Progenitor cell of endocrine pancreas (in vitro differentiated cells): ENCODE data around the gene ACO1. TPM values are rescaled to one million over a fixed set of nuclear protein-coding genes. Genes with fewer than 3 reads are reported as not detected.

ENCODE experiments used
- DNase-seq: peaks from one replicate; pipeline ENCODE4 v3.0.0; 2021; ENCODE audit warnings: low spot score; ENCODE audit not compliant: unreplicated experiment
- H3K27ac Mint-ChIP-seq: 2 replicates; pipeline ENCODE4 v1.8.0; 2021; ENCODE audit warnings: mild to moderate bottlenecking, moderate library complexity, mixed read lengths
- H3K27me3 Mint-ChIP-seq: 2 replicates; pipeline ENCODE4 v1.8.0; 2021; ENCODE audit warnings: mixed read lengths
- H3K36me3 Mint-ChIP-seq: 2 replicates; pipeline ENCODE4 v1.8.0; 2022; ENCODE audit warnings: mixed read lengths; ENCODE audit not compliant: insufficient read depth
- H3K4me1 Mint-ChIP-seq: 2 replicates; pipeline ENCODE4 v1.8.0; 2021; ENCODE audit warnings: low read depth, mixed read lengths
- H3K4me3 Mint-ChIP-seq: 2 replicates; pipeline ENCODE4 v1.8.0; 2021; ENCODE audit warnings: low read depth, mild to moderate bottlenecking, moderate library complexity, mixed read lengths
- H3K9me3 Mint-ChIP-seq: 2 replicates; pipeline ENCODE4 v1.8.0; 2021; ENCODE audit warnings: low read depth, mixed read lengths
- CTCF ChIP-seq: fragments of 200-600 bp; sonication (generic); IDR thresholded peaks from one replicate; pipeline ENCODE4 v1.5.0; 2021; ENCODE audit warnings: antibody characterized with exemption, mild to moderate bottlenecking; ENCODE audit not compliant: unreplicated experiment
- total RNA-seq: library from RNA; stranded (reverse); gene quantifications from 2 replicates; pipeline ENCODE4 v1.2.1, GENCODE V29; 2021

ACO1 gene
- total RNA-seq, 1 donor from 2014 or later = 21.7 TPM

DNA sequence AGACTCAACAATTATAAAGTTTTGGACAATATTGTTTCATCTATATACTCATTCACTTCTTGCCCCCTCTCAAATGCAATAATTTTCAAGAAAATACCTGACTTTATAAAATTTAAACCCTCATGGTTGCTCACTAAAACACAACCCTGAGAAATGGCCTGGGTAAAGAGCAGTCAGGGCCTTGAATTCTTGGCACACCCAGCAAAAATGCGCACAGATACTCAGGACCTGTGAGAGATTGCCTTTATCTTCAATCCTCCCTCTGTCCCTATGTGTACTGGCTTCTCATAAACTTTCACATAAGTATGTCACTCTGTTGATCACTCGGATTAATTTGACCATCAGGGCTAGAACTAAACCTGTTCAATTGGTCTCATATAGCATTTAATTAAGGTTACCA lies 12.8 kb upstream of the ACO1 start:
- H3K4me3 Mint-ChIP-seq = no peak overlapping the region
- no peak for DNase-seq
- H3K4me1 Mint-ChIP-seq = no peaks in the 10 kb centered on the region

DNA sequence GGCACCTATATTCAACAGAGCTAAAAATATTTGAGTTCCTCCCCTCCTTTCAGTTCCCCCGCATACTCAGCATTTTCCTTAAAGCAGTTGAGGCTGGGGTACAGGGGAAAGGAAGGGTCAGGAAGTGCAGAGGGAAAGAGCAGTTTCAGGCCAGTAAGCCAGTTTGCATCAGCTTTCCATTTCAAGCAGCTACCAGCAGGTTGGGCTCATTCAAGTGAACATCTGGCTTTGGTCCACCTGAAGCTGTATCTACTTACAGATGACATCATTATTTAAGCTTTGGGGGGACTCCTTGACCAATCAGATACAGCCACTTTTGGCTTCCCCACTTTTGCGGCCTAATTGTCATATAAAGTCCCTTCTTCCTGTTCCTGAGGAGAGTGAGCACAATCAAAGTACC lies 8.2 kb upstream of the ACO1 start:
- Mint-ChIP-seq H3K27ac (no peak overlapping the region), H3K4me1 (no peaks in the 10 kb centered on the region), H3K36me3 (no peaks in the 10 kb centered on the region), H3K27me3 (peaks cover 21% of the 10 kb centered on the region), H3K9me3 (no peaks in the 10 kb centered on the region), H3K4me3 (no peak overlapping the region)
- DNase-seq = no peak
- TF ChIP-seq CTCF = no peak

More for the DNA sequence above, 12.8 kb upstream of the ACO1 start:
- Mint-ChIP-seq H3K27me3 (no peaks in the 10 kb centered on the region), H3K27ac (no peak overlapping the region), H3K36me3 (no peaks in the 10 kb centered on the region), H3K9me3 (no peaks in the 10 kb centered on the region)
- TF ChIP-seq CTCF = no peak

DNA sequence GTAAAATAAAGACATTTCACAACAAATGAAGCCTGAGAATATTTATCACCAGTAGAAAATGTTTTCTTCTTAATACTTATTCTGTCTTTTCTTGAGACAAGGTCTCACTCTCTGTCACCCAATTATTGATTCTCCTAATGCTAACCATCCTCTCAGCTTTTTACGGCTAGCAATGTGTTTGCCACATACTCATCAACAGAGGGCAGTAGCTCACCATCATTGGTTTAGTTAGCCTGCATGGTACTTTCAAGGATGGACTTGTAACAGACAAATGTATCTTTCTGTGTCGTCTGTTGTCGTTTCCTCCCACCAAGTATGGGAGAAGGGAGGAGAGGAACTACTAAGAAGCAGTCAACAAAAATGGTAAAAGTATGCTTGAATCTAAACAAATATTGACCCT lies 5.9 kb upstream of the ACO1 start:
- H3K4me3 Mint-ChIP-seq = no peak overlapping the region
- H3K27ac Mint-ChIP-seq = no peak overlapping the region
- H3K4me1 Mint-ChIP-seq = no peaks in the 10 kb centered on the region
- peak; percentile 79 for TF ChIP-seq CTCF
- DNase-seq = no peak
- H3K27me3 Mint-ChIP-seq = peaks cover 44% of the 10 kb centered on the region
- no peaks in the 10 kb centered on the region for H3K9me3 Mint-ChIP-seq
- no peaks in the 10 kb centered on the region for H3K36me3 Mint-ChIP-seq

- no peak overlapping the region for H3K27ac Mint-ChIP-seq
- TF ChIP-seq CTCF = peak; percentile 81
- no peaks in the 10 kb centered on the region for H3K9me3 Mint-ChIP-seq
- no peak for DNase-seq
- H3K4me1 Mint-ChIP-seq = peaks cover 2% of the 10 kb centered on the region
- H3K4me3 Mint-ChIP-seq = no peak overlapping the region
- H3K36me3 Mint-ChIP-seq = no peaks in the 10 kb centered on the region
- peaks cover 48% of the 10 kb centered on the region for H3K27me3 Mint-ChIP-seq
Observed at GRCh38 chr9:32378993-32379729, 5.3 kb upstream of the ACO1 start.

GRCh38 chr9:32380944-32381343 lies 3.5 kb upstream of the ACO1 start:
- DNase-seq = no peak
- no peak for TF ChIP-seq CTCF
- peaks cover 48% of the 10 kb centered on the region for H3K27me3 Mint-ChIP-seq
- no peak overlapping the region for H3K4me3 Mint-ChIP-seq
- H3K36me3 Mint-ChIP-seq = no peaks in the 10 kb centered on the region
- no peak overlapping the region for H3K27ac Mint-ChIP-seq
- peaks cover 4% of the 10 kb centered on the region for H3K4me1 Mint-ChIP-seq
- H3K9me3 Mint-ChIP-seq = no peaks in the 10 kb centered on the region
